ENCODE measurements around the gene ATP5IF1. TPM values are rescaled to one million over a fixed set of nuclear protein-coding genes. Genes with fewer than 3 reads are reported as not detected.

The ATP5IF1 gene
- total RNA-seq, 2 experiments from 2014 or later, result 204 to 222 TPM

GRCh38 chr1:28200234-28200873 is 35.6 kb upstream of the ATP5IF1 start:
- POLR2A ChIA-PET, result interaction anchor here (0.6 to 3.4 kb wide), 4 partner anchors 9 to 112 kb away, joined by 3 to 12 read pairs (median 5); partner anchors contain the start of gene EYA3
- H3K27me3 Mint-ChIP-seq (ENCODE audit: low read depth), result no peaks in the 10 kb centered on the region
- CTCF ChIA-PET, result interaction anchor here (1.4 to 1.7 kb wide), 4 partner anchors 9 to 113 kb away, joined by 5 to 14 read pairs (median 6); no protein-coding TSS in a partner anchor
- peaks cover 61% of the 10 kb centered on the region for H3K4me1 Mint-ChIP-seq (ENCODE audit: low read depth)
- no peak for ATAC-seq
- DNase-seq, result no peak
- H3K4me3 Mint-ChIP-seq, result peak overlapping the region; percentile 50
- H3K27ac Mint-ChIP-seq, result peak overlapping the region; percentile 90
- peaks cover 72% of the 10 kb centered on the region for H3K36me3 Mint-ChIP-seq (ENCODE audit: low read depth)
- peaks cover 10% of the 10 kb centered on the region for H3K9me3 Mint-ChIP-seq (ENCODE audit: insufficient read depth)

GRCh38 chr1:28205243-28205642 is 30.7 kb upstream of the ATP5IF1 start:
- H3K4me3 Mint-ChIP-seq, result no peak overlapping the region
- H3K27me3 Mint-ChIP-seq (ENCODE audit: low read depth), result no peaks in the 10 kb centered on the region
- ChIA-PET CTCF (interaction anchor here (7.1 kb wide), 1 partner anchor 116 kb away, joined by 217 read pairs; the partner anchor contains the start of gene EYA3), POLR2A (no interaction called here)
- peaks cover 31% of the 10 kb centered on the region for H3K4me1 Mint-ChIP-seq (ENCODE audit: low read depth)
- ATAC-seq (no peak), DNase-seq (no peak)
- H3K9me3 Mint-ChIP-seq (ENCODE audit: insufficient read depth), result no peaks in the 10 kb centered on the region
- H3K36me3 Mint-ChIP-seq (ENCODE audit: low read depth), result peaks cover 58% of the 10 kb centered on the region
- no peak overlapping the region for H3K27ac Mint-ChIP-seq

- no peaks in the 10 kb centered on the region for H3K9me3 Mint-ChIP-seq (ENCODE audit: insufficient read depth)
- DNase-seq (peak; percentile 82), ATAC-seq (peak; percentile 91)
- H3K27me3 Mint-ChIP-seq (ENCODE audit: low read depth), result no peaks in the 10 kb centered on the region
- no peak overlapping the region for H3K4me3 Mint-ChIP-seq
- H3K36me3 Mint-ChIP-seq (ENCODE audit: low read depth), result peaks cover 41% of the 10 kb centered on the region
- no peak overlapping the region for H3K27ac Mint-ChIP-seq
- CTCF ChIA-PET, result interaction anchor here (0.6 to 7.1 kb wide), 48 partner anchors 9 to 668 kb away, joined by 3 to 217 read pairs (median 4); partner anchors contain the start of genes EYA3, PTAFR and YTHDF2
- peaks cover 12% of the 10 kb centered on the region for H3K4me1 Mint-ChIP-seq (ENCODE audit: low read depth)
- POLR2A ChIA-PET, result interaction anchor here (1.1 to 1.5 kb wide), 3 partner anchors 9 to 120 kb away, joined by 3 to 7 read pairs (median 4); partner anchors contain the start of gene EYA3
These were observed 27.0 kb upstream of the ATP5IF1 start for GRCh38 chr1:28208818-28209441.

- peaks cover 12% of the 10 kb centered on the region for H3K4me1 Mint-ChIP-seq (ENCODE audit: low read depth)
- no peaks in the 10 kb centered on the region for H3K27me3 Mint-ChIP-seq (ENCODE audit: low read depth)
- H3K27ac Mint-ChIP-seq, result no peak overlapping the region
- H3K9me3 Mint-ChIP-seq (ENCODE audit: insufficient read depth), result no peaks in the 10 kb centered on the region
- DNase-seq (no peak), ATAC-seq (no peak)
- H3K4me3 Mint-ChIP-seq, result no peak overlapping the region
- peaks cover 36% of the 10 kb centered on the region for H3K36me3 Mint-ChIP-seq (ENCODE audit: low read depth)
- POLR2A ChIA-PET, result interaction anchor here (1.3 to 1.5 kb wide), 2 partner anchors 9 to 121 kb away, joined by 4 to 7 read pairs; partner anchors contain the start of gene EYA3
- CTCF ChIA-PET, result interaction anchor here (0.7 to 7.1 kb wide), 36 partner anchors 10 to 667 kb away, joined by 3 to 217 read pairs (median 4); partner anchors contain the start of genes EYA3 and PTAFR
These were observed 26.2 kb upstream of the ATP5IF1 start for GRCh38 chr1:28209700-28210099.

GRCh38 chr1:28213315-28213714 is 22.6 kb upstream of the ATP5IF1 start:
- H3K4me1 Mint-ChIP-seq (ENCODE audit: low read depth), result peaks cover 12% of the 10 kb centered on the region
- ChIA-PET POLR2A (interaction anchor here (0.5 to 0.8 kb wide), 3 partner anchors 19 to 370 kb away, joined by 3 to 5 read pairs (median 4); no protein-coding TSS in a partner anchor), CTCF (interaction anchor here (1.3 to 1.8 kb wide), 4 partner anchors 24 to 125 kb away, joined by 3 to 13 read pairs (median 4); partner anchors contain the start of gene EYA3)
- peaks cover 37% of the 10 kb centered on the region for H3K36me3 Mint-ChIP-seq (ENCODE audit: low read depth)
- no peak overlapping the region for H3K27ac Mint-ChIP-seq
- no peaks in the 10 kb centered on the region for H3K27me3 Mint-ChIP-seq (ENCODE audit: low read depth)
- H3K4me3 Mint-ChIP-seq, result no peak overlapping the region
- no peak for ATAC-seq
- H3K9me3 Mint-ChIP-seq (ENCODE audit: insufficient read depth), result no peaks in the 10 kb centered on the region
- no peak for DNase-seq

GRCh38 chr1:28229089-28229488 is 6.8 kb upstream of the ATP5IF1 start:
- no peak for ATAC-seq
- no peaks in the 10 kb centered on the region for H3K27me3 Mint-ChIP-seq (ENCODE audit: low read depth)
- CTCF ChIA-PET, result interaction anchor here (1.5 kb wide), 1 partner anchor 20 kb away, joined by 4 read pairs; no protein-coding TSS in a partner anchor

GRCh38 chr1:28229996-28230395 is 5.9 kb upstream of the ATP5IF1 start:
- Mint-ChIP-seq H3K27ac (no peak overlapping the region), H3K4me1 (ENCODE audit: low read depth) (peaks cover 31% of the 10 kb centered on the region), H3K36me3 (ENCODE audit: low read depth) (peaks cover 33% of the 10 kb centered on the region), H3K4me3 (no peak overlapping the region), H3K9me3 (ENCODE audit: insufficient read depth) (no peaks in the 10 kb centered on the region), H3K27me3 (ENCODE audit: low read depth) (no peaks in the 10 kb centered on the region)
- ChIA-PET CTCF (interaction anchor here (1.5 kb wide), 1 partner anchor 21 kb away, joined by 4 read pairs; no protein-coding TSS in a partner anchor), POLR2A (no interaction called here)
- ATAC-seq (no peak), DNase-seq (no peak)

More at GRCh38 chr1:28229089-28229488, 6.8 kb upstream of the ATP5IF1 start:
- Mint-ChIP-seq H3K9me3 (ENCODE audit: insufficient read depth) (no peaks in the 10 kb centered on the region), H3K36me3 (ENCODE audit: low read depth) (peaks cover 38% of the 10 kb centered on the region), H3K27ac (no peak overlapping the region), H3K4me1 (ENCODE audit: low read depth) (peaks cover 29% of the 10 kb centered on the region), H3K4me3 (no peak overlapping the region)
- POLR2A ChIA-PET, result no interaction called here
- DNase-seq, result no peak

- H3K27me3 Mint-ChIP-seq (ENCODE audit: low read depth), result no peaks in the 10 kb centered on the region
- H3K36me3 Mint-ChIP-seq (ENCODE audit: low read depth), result peaks cover 21% of the 10 kb centered on the region
- ATAC-seq (peak; percentile 74), DNase-seq (peak; percentile 98)
- H3K27ac Mint-ChIP-seq, result peak within 1 kb of the TSS; percentile 98
- peaks cover 31% of the 10 kb centered on the region for H3K4me1 Mint-ChIP-seq (ENCODE audit: low read depth)
- peak within 1 kb of the TSS; percentile 99 for H3K4me3 Mint-ChIP-seq
- ChIA-PET CTCF (interaction anchor here (1.6 to 2.2 kb wide), 3 partner anchors 16 to 348 kb away, joined by 4 to 9 read pairs (median 4); partner anchors contain the start of gene EYA3), POLR2A (interaction anchor here (0.5 to 1.9 kb wide), 7 partner anchors 11 to 272 kb away, joined by 3 to 5 read pairs (median 4); partner anchors contain the start of genes EYA3 and MED18)
- no peaks in the 10 kb centered on the region for H3K9me3 Mint-ChIP-seq (ENCODE audit: insufficient read depth)
These were observed 3.2 kb upstream of the ATP5IF1 start, which contains the start of gene DNAJC8 for GRCh38 chr1:28232558-28233263. DNAJC8 (minus strand) TSS chr1:28233029; CDS start chr1:28232998, 31 bp downstream.

- no peak for DNase-seq
- POLR2A ChIA-PET, result interaction anchor here (1.9 kb wide), 1 partner anchor 96 kb away, joined by 4 read pairs; the partner anchor contains the start of gene MED18
- Mint-ChIP-seq H3K4me3 (peak overlapping the region; percentile 45), H3K27ac (no peak overlapping the region), H3K27me3 (ENCODE audit: low read depth) (no peaks in the 10 kb centered on the region), H3K9me3 (ENCODE audit: insufficient read depth) (no peaks in the 10 kb centered on the region), H3K36me3 (ENCODE audit: low read depth) (peaks cover 18% of the 10 kb centered on the region), H3K4me1 (ENCODE audit: low read depth) (peaks cover 31% of the 10 kb centered on the region)
- CTCF ChIA-PET, result interaction anchor here (1.6 to 5.0 kb wide), 3 partner anchors 16 to 348 kb away, joined by 4 to 39 read pairs (median 4); partner anchors contain the start of gene EYA3
- ATAC-seq, result no peak
These were observed 2.7 kb upstream of the ATP5IF1 start for GRCh38 chr1:28233264-28233606.

GRCh38 chr1:28236656-28237322 is 865 bp downstream of the ATP5IF1 start:
- ATAC-seq (no peak), DNase-seq (no peak)
- Mint-ChIP-seq H3K4me3 (no peak overlapping the region), H3K36me3 (ENCODE audit: low read depth) (peaks cover 19% of the 10 kb centered on the region), H3K9me3 (ENCODE audit: insufficient read depth) (no peaks in the 10 kb centered on the region), H3K27me3 (ENCODE audit: low read depth) (no peaks in the 10 kb centered on the region), H3K27ac (no peak overlapping the region), H3K4me1 (ENCODE audit: low read depth) (peaks cover 19% of the 10 kb centered on the region)
- ChIA-PET CTCF (interaction anchor here (1.0 to 5.0 kb wide), 5 partner anchors 8 to 146 kb away, joined by 3 to 39 read pairs (median 8); no protein-coding TSS in a partner anchor), POLR2A (interaction anchor here (0.8 to 4.1 kb wide), 7 partner anchors 9 to 345 kb away, joined by 3 to 49 read pairs (median 3); partner anchors contain the start of gene EYA3)

Measured in activated CD8-positive, alpha-beta T cell treated with anti-CD3 and anti-CD28 coated beads, Interleukin-2, amount 10 ng/mL, durations not matched to agents 7 days and 5 days (primary cell).